ENCODE measurements around the gene GP9.

DNA sequence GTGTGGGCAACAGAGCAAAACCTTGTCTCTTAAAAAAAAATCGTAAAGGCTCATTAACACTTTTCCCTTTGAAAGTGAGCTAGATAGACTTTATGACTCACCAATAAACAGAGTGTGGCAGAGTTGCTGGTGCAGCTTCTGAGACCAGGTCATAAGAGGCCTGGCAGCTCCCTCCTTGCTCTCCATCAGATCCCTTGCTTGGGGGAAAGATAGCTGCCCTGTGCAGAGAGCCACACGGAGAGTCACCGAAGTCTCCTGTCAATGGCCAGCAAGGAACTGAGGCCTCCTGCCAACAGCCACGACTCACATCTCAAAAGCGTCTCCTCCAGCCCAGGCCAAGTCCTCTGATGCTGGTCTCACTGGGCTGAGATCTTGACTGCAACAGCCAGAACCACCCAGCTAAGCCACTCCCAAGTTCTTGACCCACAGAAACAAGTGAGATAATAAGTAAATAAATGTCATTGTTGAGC is 8.7 kb upstream of the GP9 start:
- TF ChIP-seq, protein P1, sequence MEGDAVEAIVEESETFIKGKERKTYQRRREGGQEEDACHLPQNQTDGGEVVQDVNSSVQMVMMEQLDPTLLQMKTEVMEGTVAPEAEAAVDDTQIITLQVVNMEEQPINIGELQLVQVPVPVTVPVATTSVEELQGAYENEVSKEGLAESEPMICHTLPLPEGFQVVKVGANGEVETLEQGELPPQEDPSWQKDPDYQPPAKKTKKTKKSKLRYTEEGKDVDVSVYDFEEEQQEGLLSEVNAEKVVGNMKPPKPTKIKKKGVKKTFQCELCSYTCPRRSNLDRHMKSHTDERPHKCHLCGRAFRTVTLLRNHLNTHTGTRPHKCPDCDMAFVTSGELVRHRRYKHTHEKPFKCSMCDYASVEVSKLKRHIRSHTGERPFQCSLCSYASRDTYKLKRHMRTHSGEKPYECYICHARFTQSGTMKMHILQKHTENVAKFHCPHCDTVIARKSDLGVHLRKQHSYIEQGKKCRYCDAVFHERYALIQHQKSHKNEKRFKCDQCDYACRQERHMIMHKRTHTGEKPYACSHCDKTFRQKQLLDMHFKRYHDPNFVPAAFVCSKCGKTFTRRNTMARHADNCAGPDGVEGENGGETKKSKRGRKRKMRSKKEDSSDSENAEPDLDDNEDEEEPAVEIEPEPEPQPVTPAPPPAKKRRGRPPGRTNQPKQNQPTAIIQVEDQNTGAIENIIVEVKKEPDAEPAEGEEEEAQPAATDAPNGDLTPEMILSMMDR (IDR thresholded peaks at IDR 0.05): no peak
- TF ChIP-seq EZH2 (IDR thresholded peaks at IDR 0.05; ENCODE audit: borderline replicate concordance, insufficient read depth, low read depth, low read length, poor library complexity, severe bottlenecking): no peak

All from B cell (primary cell).